A549 treated with ZK216348 at 1 μM for 4 hours (cell line): ENCODE data around the gene LRRC8E. TPM values are rescaled to one million over a fixed set of nuclear protein-coding genes. Genes with fewer than 3 reads are reported as not detected.

Experiments used
- total RNA-seq: library from RNA; stranded (reverse); fragments of 200-300 nt; extraction: Qiagen RNA extraction; gene quantifications from 5 replicates; pipeline ENCODE4 v1.2.3, GENCODE V29; 2022; ENCODE audit warnings: low read depth

Gene LRRC8E
- 4.3 to 6.2 TPM (median 5.6 TPM) in 5 replicates for total RNA-seq

GRCh38 chr19:7888145-7888825, at the start of gene LRRC8E:
LRRC8E (plus strand) TSS chr19:7888510; CDS start chr19:7895604, 7,094 bp downstream.

DNA sequence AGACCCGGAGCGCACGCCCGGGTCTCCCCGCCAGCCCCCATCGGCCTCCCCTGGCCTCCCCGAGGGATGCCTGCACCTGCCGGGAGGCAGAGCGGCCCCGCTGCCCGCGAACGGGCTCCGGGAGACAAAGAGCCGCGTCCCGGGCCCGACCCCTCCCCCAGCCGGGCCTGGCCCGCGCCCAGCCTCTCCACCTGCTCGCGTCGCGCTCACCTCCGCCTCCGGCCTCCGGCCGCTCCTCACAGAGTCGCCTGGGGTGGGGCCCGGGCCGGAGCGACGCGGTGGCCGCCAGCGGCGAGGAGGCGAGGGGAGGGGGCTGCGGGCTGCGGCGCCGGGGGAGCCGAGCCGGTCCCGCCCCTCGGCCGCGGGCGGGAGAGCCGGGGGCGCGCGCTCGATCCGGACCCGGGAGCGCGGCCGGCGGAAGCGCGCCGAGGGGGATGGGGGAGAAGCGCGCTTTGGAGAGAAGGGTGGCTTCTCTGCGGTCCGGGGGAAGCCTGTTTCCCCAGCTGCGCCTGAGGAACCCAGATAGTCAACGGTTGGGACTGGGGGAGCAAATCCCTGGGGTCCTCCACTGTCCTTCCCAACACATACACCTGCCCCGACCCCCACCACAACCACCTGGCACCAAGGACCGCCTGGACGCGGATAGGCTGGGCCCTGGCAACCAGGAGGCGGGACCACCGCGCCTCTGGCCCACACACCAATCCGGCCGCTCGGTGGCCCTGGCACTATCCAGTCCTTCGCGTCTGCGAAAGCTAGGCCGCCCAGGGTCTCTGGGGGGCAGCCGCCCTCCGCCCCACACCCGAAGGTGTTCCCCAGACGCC, 14.0 kb upstream of the LRRC8E start, which contains the start of gene PRR36:
Gene PRR36, minus strand, starts transcription at position 315 of the 821 bp plus-strand sequence. CDS start 701 bp downstream, outside the sequence.

DNA sequence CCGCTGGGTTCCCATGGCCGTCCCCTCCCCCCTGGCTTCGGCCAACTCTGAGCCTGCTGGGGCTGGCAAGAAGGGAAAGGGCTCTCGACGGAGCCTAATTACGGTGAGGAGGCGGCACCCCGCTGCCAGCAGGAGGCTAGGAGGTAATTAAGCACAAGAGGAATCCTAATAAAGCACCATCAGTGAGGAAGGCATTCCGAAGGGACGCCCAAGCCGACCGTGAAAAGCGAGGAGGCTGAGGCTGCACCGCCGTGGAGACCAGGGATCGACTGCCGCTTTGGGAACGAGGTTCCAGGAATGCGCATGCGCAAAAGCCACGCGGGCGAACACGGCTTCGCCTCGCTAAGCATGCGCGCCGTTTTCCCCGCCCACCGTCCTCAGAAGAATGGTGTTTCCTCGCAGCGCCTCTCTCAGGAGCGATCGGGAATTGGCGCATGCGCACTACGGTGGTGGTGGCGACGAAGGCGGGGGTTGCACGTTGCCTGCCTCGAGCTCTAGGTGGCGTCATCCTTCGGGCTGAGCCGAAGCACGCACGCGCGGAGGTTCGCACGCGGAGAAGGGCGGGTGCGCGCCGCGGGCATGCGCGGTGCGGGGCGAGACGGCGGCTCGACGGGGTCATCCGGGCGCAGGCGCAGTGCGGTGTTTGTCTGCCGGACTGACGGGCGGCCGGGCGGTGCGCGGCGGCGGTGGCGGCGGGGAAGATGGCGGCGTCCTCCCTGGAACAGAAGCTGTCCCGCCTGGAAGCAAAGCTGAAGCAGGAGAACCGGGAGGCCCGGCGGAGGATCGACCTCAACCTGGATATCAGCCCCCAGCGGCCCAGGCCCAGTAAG, 15.1 kb downstream of the LRRC8E start, which contains the start of gene MAP2K7:
Gene MAP2K7, plus strand, starts transcription at position 634 of the 830 bp plus-strand sequence. Its CDS starts 68 bp downstream, at position 702.

DNA sequence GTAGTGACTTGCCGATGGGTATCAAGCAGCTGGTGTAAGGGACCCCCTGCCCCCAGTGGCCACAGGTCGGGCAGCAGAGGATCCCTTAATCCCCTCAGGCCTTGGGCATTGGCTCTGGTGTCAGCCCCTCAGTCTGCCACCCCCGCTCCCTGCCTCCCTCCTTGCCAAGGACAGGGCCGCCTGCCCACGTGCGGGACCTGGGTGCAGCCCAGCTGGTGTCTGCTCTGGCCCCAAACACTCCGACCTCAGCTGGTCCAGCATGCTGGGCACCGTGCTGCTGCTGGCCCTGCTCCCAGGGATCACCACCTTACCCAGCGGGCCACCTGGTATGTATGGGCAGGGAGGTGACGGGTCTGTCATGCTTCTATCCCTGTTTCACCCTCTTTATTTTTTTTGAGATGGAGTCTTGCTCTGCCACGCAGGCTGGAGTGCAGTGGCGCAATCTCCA, 26.3 kb downstream of the LRRC8E start, which contains the start of gene TGFBR3L:
Gene TGFBR3L, plus strand, starts transcription at position 233 of the 448 bp plus-strand sequence.

DNA sequence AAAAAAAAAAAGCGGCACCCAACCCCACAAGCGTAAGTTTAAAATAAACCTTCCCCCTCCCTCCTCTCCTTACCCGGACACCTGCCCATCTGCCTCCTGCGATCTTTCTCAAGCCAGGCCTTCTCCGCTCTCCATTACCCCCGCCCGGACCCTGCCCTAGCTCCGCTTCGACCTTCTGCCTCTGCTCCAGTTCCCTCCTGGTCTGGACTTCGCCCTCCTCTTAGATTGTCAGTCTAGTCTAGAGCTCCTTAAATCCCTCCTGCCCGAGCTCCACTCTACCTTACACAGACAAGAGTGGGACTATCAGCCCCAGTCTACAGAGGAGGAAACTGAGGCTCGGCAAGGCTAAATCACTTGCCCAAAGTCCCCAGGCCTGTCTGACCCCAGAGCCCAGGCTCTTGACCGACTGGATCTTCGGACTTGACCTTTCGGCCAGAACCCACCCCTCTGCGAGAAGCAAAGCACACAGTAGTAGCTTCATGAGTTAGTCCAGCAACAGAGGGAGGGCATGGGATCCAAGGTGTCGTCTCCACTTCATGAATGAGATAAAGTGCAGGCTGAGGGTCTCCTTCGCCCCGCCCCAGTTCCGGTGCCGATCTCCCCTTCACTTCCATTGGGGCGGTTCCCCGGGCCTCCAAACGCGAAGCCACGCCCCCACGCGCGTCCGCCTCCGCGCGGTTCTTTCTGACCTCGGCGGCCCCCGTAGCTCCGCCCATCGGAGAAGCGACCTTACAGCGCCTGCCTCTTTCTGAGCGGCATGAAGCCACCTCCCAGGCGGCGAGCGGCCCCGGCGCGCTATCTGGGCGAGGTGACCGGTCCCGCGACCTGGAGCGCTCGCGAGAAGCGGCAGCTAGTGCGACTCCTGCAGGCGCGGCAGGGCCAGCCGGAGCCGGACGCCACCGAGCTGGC, 31.6 kb downstream of the LRRC8E start, which contains the start of gene SNAPC2:
Gene SNAPC2, plus strand, starts transcription at position 729 of the 909 bp plus-strand sequence. Its CDS starts 29 bp downstream, at position 758.

GRCh38 chr19:7926021-7926726, 37.9 kb downstream of the LRRC8E start, which contains the start of gene CTXN1:
CTXN1 (minus strand) TSS chr19:7926135; CDS start chr19:7925538, 597 bp downstream.

GRCh38 chr19:7943444-7944176, 55.3 kb downstream of the LRRC8E start, which contains the start of gene TIMM44:
TIMM44 (minus strand) TSS chr19:7943666; CDS start chr19:7943651, 15 bp downstream.

Other genes with a start within 250 kb of the LRRC8E start
- not detected in 5 replicates for gene RETN, start 219.5 kb upstream of the LRRC8E start, total RNA-seq
- not detected in 5 replicates for gene MCEMP1, start 211.4 kb upstream of the LRRC8E start, total RNA-seq
- 43.1 to 110 TPM (median 100 TPM) in 5 replicates for gene TRAPPC5, start 207.7 kb upstream of the LRRC8E start, total RNA-seq
- gene FCER2, start 186.4 kb upstream of the LRRC8E start, total RNA-seq: not detected in 5 replicates
- gene CLEC4G, start 156.4 kb upstream of the LRRC8E start, total RNA-seq: not detected in 5 replicates
- gene CD209, start 141.0 kb upstream of the LRRC8E start, total RNA-seq: not detected in 5 replicates
- not detected in 5 replicates for gene CLEC4M, start 125.3 kb upstream of the LRRC8E start, total RNA-seq
- gene EVI5L, start 58.3 kb upstream of the LRRC8E start, total RNA-seq: 1.0 to 2.1 TPM (median 2.0 TPM) in 5 replicates
- gene PRR36, start 14.1 kb upstream of the LRRC8E start, total RNA-seq: 0.17 to 0.59 TPM (median 0.28 TPM) in 5 replicates
- 8.7 to 17.7 TPM (median 16.0 TPM) in 5 replicates for gene MAP2K7, start 15.4 kb downstream of the LRRC8E start, total RNA-seq
- 1.4 to 2.8 TPM (median 2.2 TPM) in 4 of 5 replicates, not detected in the other for gene TGFBR3L, start 26.3 kb downstream of the LRRC8E start, total RNA-seq
- gene SNAPC2, start 31.8 kb downstream of the LRRC8E start, total RNA-seq: 16.6 to 29.5 TPM (median 28.4 TPM) in 5 replicates
- gene CTXN1, start 37.6 kb downstream of the LRRC8E start, total RNA-seq: 6.0 to 28.0 TPM (median 24.6 TPM) in 5 replicates
- 27.8 to 34.5 TPM (median 30.3 TPM) in 5 replicates for gene TIMM44, start 55.2 kb downstream of the LRRC8E start, total RNA-seq
- gene ELAVL1, start 117.1 kb downstream of the LRRC8E start, total RNA-seq: 60.2 to 70.8 TPM (median 66.7 TPM) in 5 replicates
- not detected in 5 replicates for gene CCL25, start 164.2 kb downstream of the LRRC8E start, total RNA-seq